Endothelial cell (in vitro differentiated cells): ENCODE data around the gene ZNF837. TPM values are rescaled to one million over a fixed set of nuclear protein-coding genes. Genes with fewer than 3 reads are reported as not detected.
A peak's percentile ranks its signal among the peaks of the same experiment; 100 is the strongest.
"Not testable (repeated sequence)": the region's sequence is repeated elsewhere in the genome, so short reads cannot be mapped to it uniquely, and the experiment has no call there.

Source experiments
- DNase-seq: peaks from one replicate; pipeline ENCODE4 v3.0.0; 2021; ENCODE audit warnings: low spot score
- H3K27ac Mint-ChIP-seq: one replicate; pipeline ENCODE4 v1.8.0; 2021; ENCODE audit warnings: mixed read lengths, inconsistent platforms; ENCODE audit not compliant: unreplicated experiment
- H3K27me3 Mint-ChIP-seq: one replicate; pipeline ENCODE4 v1.8.0; 2021; ENCODE audit warnings: mild to moderate bottlenecking, moderate library complexity, mixed read lengths, inconsistent platforms; ENCODE audit not compliant: unreplicated experiment
- H3K36me3 Mint-ChIP-seq: one replicate; pipeline ENCODE4 v1.8.0; 2021; ENCODE audit warnings: mild to moderate bottlenecking, low read depth, mixed read lengths, inconsistent platforms; ENCODE audit not compliant: unreplicated experiment
- H3K4me1 Mint-ChIP-seq: one replicate; pipeline ENCODE4 v1.8.0; 2021; ENCODE audit warnings: mild to moderate bottlenecking, mixed read lengths, inconsistent platforms; ENCODE audit not compliant: unreplicated experiment
- H3K4me3 Mint-ChIP-seq: one replicate; pipeline ENCODE4 v1.8.0; 2021; ENCODE audit warnings: mild to moderate bottlenecking, mixed read lengths, inconsistent platforms; ENCODE audit not compliant: unreplicated experiment
- H3K9me3 Mint-ChIP-seq: one replicate; pipeline ENCODE4 v1.8.0; 2021; ENCODE audit warnings: mixed read lengths, inconsistent platforms; ENCODE audit not compliant: unreplicated experiment
- total RNA-seq: library from RNA; stranded (reverse); fragmentation: NEBNext Ultra II Directional; extraction: Animal tissue kit (Norgen Biotek cat#: 25700); gene quantifications from one replicate; pipeline ENCODE4 v1.2.1, GENCODE V29; 2021; ENCODE audit not compliant: unreplicated experiment
- TF ChIP-seq, protein P1 (sequence below): fragments of 200-600 bp; sonication (generic); IDR thresholded peaks from one replicate; pipeline ENCODE4 v1.5.0; 2021; ENCODE audit warnings: antibody characterized with exemption; ENCODE audit not compliant: unreplicated experiment

Gene ZNF837
- total RNA-seq, 1 donor from 2014 or later: 4.5 TPM

DNA sequence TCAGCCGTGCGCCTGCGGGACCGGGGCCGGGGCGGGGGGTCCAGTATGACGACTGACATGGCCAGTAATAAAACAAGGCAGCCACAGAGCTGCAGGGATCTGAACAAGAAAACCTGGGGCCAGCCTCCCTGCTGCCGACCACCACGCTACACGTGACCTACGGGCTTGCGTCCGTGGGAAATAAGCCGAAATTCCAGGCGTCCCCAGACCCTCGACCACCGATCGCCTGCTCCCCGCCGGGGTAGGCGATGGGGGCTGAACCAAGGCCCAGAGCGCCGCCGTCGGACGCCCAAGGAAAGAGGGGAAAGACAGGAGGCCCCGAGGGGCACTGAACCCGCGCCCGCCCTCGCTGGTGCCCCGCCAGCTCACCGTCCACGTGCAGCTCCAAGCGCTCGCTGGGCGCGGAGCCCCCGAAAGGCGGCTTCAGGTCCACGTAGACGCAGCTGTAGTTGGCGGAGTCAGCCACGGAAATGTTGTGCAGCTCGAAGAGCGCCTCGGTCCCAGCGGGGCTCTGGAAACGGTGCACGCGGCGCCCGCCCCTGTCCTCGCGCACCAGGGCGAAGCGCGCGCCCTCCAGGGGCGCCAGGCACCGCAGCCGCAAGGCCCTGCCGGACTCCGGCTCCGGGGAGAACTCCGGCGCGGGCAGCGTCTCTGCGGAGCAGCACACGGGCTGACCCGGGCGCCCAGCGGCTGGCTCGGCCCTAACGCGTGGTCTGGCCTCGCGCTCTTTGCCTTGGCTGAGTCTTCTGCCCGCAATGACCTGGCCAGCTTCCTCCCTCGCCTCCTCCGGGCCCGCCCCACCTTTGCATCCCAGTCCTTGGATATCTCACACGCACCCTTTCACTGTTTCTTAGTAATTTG is 30.6 kb downstream of the ZNF837 start:
- H3K4me1 Mint-ChIP-seq: peaks cover 12% of the 10 kb centered on the region
- H3K9me3 Mint-ChIP-seq: no peaks in the 10 kb centered on the region
- TF ChIP-seq, protein P1, sequence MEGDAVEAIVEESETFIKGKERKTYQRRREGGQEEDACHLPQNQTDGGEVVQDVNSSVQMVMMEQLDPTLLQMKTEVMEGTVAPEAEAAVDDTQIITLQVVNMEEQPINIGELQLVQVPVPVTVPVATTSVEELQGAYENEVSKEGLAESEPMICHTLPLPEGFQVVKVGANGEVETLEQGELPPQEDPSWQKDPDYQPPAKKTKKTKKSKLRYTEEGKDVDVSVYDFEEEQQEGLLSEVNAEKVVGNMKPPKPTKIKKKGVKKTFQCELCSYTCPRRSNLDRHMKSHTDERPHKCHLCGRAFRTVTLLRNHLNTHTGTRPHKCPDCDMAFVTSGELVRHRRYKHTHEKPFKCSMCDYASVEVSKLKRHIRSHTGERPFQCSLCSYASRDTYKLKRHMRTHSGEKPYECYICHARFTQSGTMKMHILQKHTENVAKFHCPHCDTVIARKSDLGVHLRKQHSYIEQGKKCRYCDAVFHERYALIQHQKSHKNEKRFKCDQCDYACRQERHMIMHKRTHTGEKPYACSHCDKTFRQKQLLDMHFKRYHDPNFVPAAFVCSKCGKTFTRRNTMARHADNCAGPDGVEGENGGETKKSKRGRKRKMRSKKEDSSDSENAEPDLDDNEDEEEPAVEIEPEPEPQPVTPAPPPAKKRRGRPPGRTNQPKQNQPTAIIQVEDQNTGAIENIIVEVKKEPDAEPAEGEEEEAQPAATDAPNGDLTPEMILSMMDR: no peak
- peaks cover 10% of the 10 kb centered on the region for H3K27me3 Mint-ChIP-seq
- H3K4me3 Mint-ChIP-seq: no peak overlapping the region
- no peak overlapping the region for H3K27ac Mint-ChIP-seq
- no peak for DNase-seq
- peaks cover 12% of the 10 kb centered on the region for H3K36me3 Mint-ChIP-seq

DNA sequence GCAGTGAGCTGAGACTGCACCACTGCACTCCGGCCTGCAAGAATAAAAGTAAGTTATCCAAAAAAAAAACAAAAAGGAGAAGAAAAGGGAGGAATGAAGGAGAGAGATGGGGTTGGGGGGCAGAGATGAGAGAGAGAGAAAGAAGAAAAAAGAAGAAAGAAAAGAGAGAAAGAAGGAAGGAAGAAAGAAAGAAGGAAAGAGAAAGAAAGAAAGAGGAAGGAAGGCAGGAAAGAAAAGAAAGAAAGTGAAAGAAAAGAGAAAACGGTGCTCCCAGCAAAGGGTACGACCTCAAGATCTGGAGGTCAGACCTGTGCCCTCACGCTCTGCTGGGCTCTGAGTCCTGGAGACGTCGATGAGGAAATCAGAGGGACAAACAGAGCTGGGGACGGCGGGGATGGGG is 31.2 kb downstream of the ZNF837 start:
- peaks cover 12% of the 10 kb centered on the region for H3K4me1 Mint-ChIP-seq
- TF ChIP-seq, protein P1: no peak
- DNase-seq: no peak
- peaks cover 8% of the 10 kb centered on the region for H3K27me3 Mint-ChIP-seq
- peak overlapping the region; percentile 54 for H3K4me3 Mint-ChIP-seq
- H3K36me3 Mint-ChIP-seq: peaks cover 12% of the 10 kb centered on the region
- H3K9me3 Mint-ChIP-seq: no peaks in the 10 kb centered on the region
- peak overlapping the region; percentile 77 for H3K27ac Mint-ChIP-seq

DNA sequence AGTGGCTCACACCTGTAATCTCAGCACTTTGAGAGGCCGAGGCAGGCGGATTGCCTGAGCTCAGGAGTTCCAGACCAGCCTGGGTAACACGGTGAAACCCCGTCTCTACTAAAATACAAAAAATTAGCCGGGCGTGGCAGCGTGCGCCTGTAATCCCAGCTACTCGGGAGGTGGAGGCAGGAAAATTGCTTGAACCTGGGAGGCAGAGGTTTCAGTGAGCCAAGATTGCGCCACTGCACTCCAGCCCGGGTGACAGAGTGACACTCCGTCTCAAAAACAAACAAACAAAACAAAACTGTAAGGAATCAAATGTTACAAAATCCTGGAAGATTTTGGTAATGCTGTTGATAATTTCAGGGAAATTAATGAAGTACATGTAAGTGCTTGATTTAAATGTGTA is 32.8 kb downstream of the ZNF837 start:
- not testable (repeated sequence) for H3K27ac Mint-ChIP-seq, H3K27me3 Mint-ChIP-seq, DNase-seq

DNA sequence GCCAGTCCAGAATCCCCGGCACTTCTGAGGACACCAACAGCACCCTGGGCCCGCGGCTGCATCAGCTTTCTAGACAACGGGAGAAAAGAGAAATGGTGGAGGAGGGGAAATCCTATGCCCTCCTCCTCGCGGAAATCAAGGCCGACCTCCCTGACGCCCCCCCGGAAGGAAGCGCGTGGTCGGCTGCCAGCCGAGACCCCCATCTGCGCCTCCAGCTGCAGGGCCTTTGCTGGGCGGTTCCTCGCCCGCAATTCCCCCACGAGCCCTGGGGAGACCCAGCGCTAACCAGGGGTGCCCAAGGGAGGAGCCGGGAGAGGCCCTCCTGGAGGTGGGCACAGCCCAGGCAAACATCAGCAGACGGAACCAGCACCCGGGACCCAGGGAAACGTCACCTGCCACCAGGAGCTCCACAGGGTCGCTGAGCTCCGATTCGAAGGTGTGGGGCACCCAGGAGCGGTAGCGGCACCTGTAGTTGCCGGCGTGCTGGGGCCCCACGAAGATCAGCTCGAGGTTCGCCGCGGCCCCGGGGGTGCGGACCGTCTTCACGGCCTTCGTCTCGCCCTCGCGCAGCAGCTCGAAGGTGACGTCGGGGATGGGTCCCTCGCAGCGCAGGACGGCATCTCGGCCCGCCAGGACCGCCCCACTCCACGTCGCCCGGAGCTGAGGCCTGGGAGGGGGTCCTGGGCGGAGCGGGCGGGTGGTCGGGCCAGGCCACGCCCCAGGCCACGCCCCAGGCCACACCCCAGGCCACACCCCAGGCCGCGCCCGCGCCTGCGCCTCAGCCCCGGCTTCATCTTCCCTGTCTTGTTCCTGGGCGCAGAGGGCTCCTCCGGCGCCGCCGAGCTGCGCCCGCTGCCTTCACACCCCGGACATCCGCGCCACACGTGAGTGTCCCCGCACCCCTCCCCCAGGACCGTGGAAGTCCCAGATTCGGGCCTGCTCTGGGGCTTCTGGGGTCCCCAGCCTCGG is 33.6 kb downstream of the ZNF837 start:
- H3K27me3 Mint-ChIP-seq: peaks cover 5% of the 10 kb centered on the region
- peaks cover 12% of the 10 kb centered on the region for H3K4me1 Mint-ChIP-seq
- DNase-seq: peak; percentile 64
- peak overlapping the region; percentile 97 for H3K4me3 Mint-ChIP-seq
- TF ChIP-seq, protein P1: no peak
- H3K9me3 Mint-ChIP-seq: no peaks in the 10 kb centered on the region
- H3K27ac Mint-ChIP-seq: peak overlapping the region; percentile 72
- H3K36me3 Mint-ChIP-seq: peaks cover 12% of the 10 kb centered on the region

More for the DNA sequence above, 32.8 kb downstream of the ZNF837 start:
- H3K4me1 Mint-ChIP-seq: peaks cover 12% of the 10 kb centered on the region
- peaks cover 12% of the 10 kb centered on the region for H3K36me3 Mint-ChIP-seq
- peak overlapping the region; percentile 97 for H3K4me3 Mint-ChIP-seq
- not testable (repeated sequence) for H3K9me3 Mint-ChIP-seq

DNA sequence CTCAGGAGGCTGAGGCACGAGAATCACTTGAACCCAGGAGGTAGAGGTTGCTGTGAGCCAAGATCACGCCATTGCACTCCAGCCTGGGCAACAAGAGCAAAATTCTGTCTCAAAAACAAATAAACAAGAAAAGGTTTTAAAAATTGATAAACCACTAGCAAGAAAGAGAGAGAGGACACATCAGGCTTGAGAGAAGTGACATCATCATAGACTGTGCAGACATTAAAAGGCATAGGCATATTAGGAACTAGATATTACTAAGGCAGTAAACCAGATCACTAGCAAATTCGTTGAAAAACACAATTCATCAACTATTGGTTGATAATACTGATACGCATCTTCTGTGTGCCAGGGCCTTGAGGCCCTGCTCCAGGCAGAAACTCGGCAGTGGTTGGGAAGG is 35.3 kb downstream of the ZNF837 start:
- no peaks in the 10 kb centered on the region for H3K9me3 Mint-ChIP-seq
- H3K27ac Mint-ChIP-seq: peak overlapping the region; percentile 55
- H3K4me3 Mint-ChIP-seq: peak overlapping the region; percentile 94
- H3K27me3 Mint-ChIP-seq: peaks cover 5% of the 10 kb centered on the region
- DNase-seq: no peak
- TF ChIP-seq, protein P1: no peak
- peaks cover 21% of the 10 kb centered on the region for H3K36me3 Mint-ChIP-seq
- H3K4me1 Mint-ChIP-seq: peaks cover 21% of the 10 kb centered on the region
